Measurements from ENCODE around the gene CACNA1D. TPM values are rescaled to one million over a fixed set of nuclear protein-coding genes. Genes with fewer than 3 reads are reported as not detected.

Gene CACNA1D
- total RNA-seq, 1 donor from 2014 or later, result 6.3 TPM

GRCh38 chr3:53671192-53671960 is 177.0 kb downstream of the CACNA1D start:
- no peaks in the 10 kb centered on the region for H3K36me3 Mint-ChIP-seq (ENCODE audit: insufficient read depth)
- no peaks in the 10 kb centered on the region for H3K4me1 Mint-ChIP-seq (ENCODE audit: low read depth)
- H3K9me3 Mint-ChIP-seq (ENCODE audit: low read depth), result no peaks in the 10 kb centered on the region
- H3K27ac Mint-ChIP-seq, result no peak overlapping the region
- peaks cover 3% of the 10 kb centered on the region for H3K27me3 Mint-ChIP-seq
- TF ChIP-seq, protein P1, sequence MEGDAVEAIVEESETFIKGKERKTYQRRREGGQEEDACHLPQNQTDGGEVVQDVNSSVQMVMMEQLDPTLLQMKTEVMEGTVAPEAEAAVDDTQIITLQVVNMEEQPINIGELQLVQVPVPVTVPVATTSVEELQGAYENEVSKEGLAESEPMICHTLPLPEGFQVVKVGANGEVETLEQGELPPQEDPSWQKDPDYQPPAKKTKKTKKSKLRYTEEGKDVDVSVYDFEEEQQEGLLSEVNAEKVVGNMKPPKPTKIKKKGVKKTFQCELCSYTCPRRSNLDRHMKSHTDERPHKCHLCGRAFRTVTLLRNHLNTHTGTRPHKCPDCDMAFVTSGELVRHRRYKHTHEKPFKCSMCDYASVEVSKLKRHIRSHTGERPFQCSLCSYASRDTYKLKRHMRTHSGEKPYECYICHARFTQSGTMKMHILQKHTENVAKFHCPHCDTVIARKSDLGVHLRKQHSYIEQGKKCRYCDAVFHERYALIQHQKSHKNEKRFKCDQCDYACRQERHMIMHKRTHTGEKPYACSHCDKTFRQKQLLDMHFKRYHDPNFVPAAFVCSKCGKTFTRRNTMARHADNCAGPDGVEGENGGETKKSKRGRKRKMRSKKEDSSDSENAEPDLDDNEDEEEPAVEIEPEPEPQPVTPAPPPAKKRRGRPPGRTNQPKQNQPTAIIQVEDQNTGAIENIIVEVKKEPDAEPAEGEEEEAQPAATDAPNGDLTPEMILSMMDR (IDR thresholded peaks at IDR 0.05; ENCODE audit: unreplicated experiment), result no peak
- DNase-seq (ENCODE audit: low spot score, unreplicated experiment), result no peak
- H3K4me3 Mint-ChIP-seq (ENCODE audit: low read depth), result no peak overlapping the region

- no peaks in the 10 kb centered on the region for H3K4me1 Mint-ChIP-seq (ENCODE audit: low read depth)
- H3K27ac Mint-ChIP-seq, result no peak overlapping the region
- no peaks in the 10 kb centered on the region for H3K9me3 Mint-ChIP-seq (ENCODE audit: low read depth)
- DNase-seq (ENCODE audit: low spot score, unreplicated experiment), result no peak
- H3K4me3 Mint-ChIP-seq (ENCODE audit: low read depth), result no peak overlapping the region
- no peaks in the 10 kb centered on the region for H3K36me3 Mint-ChIP-seq (ENCODE audit: insufficient read depth)
- TF ChIP-seq, protein P1 (IDR thresholded peaks at IDR 0.05; ENCODE audit: unreplicated experiment), result no peak
- H3K27me3 Mint-ChIP-seq, result peaks cover 3% of the 10 kb centered on the region
Observed at GRCh38 chr3:53671961-53672299, 177.5 kb downstream of the CACNA1D start.

- TF ChIP-seq, protein P1 (IDR thresholded peaks at IDR 0.05; ENCODE audit: unreplicated experiment), result no peak
- Mint-ChIP-seq H3K4me1 (ENCODE audit: low read depth) (no peaks in the 10 kb centered on the region), H3K9me3 (ENCODE audit: low read depth) (no peaks in the 10 kb centered on the region), H3K36me3 (ENCODE audit: insufficient read depth) (no peaks in the 10 kb centered on the region), H3K4me3 (ENCODE audit: low read depth) (no peak overlapping the region), H3K27ac (no peak overlapping the region), H3K27me3 (peaks cover 3% of the 10 kb centered on the region)
- no peak for DNase-seq (ENCODE audit: low spot score, unreplicated experiment)
Observed at GRCh38 chr3:53672981-53673380, 178.6 kb downstream of the CACNA1D start.

- DNase-seq (ENCODE audit: low spot score, unreplicated experiment), result no peak
- H3K4me1 Mint-ChIP-seq (ENCODE audit: low read depth), result no peaks in the 10 kb centered on the region
- H3K36me3 Mint-ChIP-seq (ENCODE audit: insufficient read depth), result no peaks in the 10 kb centered on the region
- no peak overlapping the region for H3K27ac Mint-ChIP-seq
- no peaks in the 10 kb centered on the region for H3K9me3 Mint-ChIP-seq (ENCODE audit: low read depth)
- H3K27me3 Mint-ChIP-seq, result peaks cover 3% of the 10 kb centered on the region
- TF ChIP-seq, protein P1 (IDR thresholded peaks at IDR 0.05; ENCODE audit: unreplicated experiment), result no peak
- H3K4me3 Mint-ChIP-seq (ENCODE audit: low read depth), result no peak overlapping the region
Observed at GRCh38 chr3:53673722-53674350, 179.4 kb downstream of the CACNA1D start.

- Mint-ChIP-seq H3K9me3 (ENCODE audit: low read depth) (no peaks in the 10 kb centered on the region), H3K27me3 (peaks cover 3% of the 10 kb centered on the region), H3K4me3 (ENCODE audit: low read depth) (no peak overlapping the region), H3K36me3 (ENCODE audit: insufficient read depth) (no peaks in the 10 kb centered on the region), H3K4me1 (ENCODE audit: low read depth) (no peaks in the 10 kb centered on the region), H3K27ac (no peak overlapping the region)
- TF ChIP-seq, protein P1 (IDR thresholded peaks at IDR 0.05; ENCODE audit: unreplicated experiment), result no peak
- DNase-seq (ENCODE audit: low spot score, unreplicated experiment), result no peak
Observed at GRCh38 chr3:53674582-53674981, 180.2 kb downstream of the CACNA1D start.

All from progenitor cell of endocrine pancreas (in vitro differentiated cells).